Measurements from ENCODE around the gene SH3RF2.
"Not testable (repeated sequence)": the region's sequence is repeated elsewhere in the genome, so short reads cannot be mapped to it uniquely, and the experiment has no call there.

SH3RF2 gene

GRCh38 chr5:145949474-145949873 lies 13.1 kb downstream of the SH3RF2 start:
- H3K4me1 Mint-ChIP-seq (ENCODE audit: low read depth): peaks cover 10% of the 10 kb centered on the region
- H3K9me3 Mint-ChIP-seq (ENCODE audit: low read depth): no peaks in the 10 kb centered on the region
- H3K27ac Mint-ChIP-seq: no peak overlapping the region
- H3K36me3 Mint-ChIP-seq: no peaks in the 10 kb centered on the region
- H3K4me3 Mint-ChIP-seq: no peak overlapping the region
- H3K27me3 Mint-ChIP-seq: peaks cover 5% of the 10 kb centered on the region

- no peak overlapping the region for H3K4me3 Mint-ChIP-seq
- H3K36me3 Mint-ChIP-seq: no peaks in the 10 kb centered on the region
- H3K9me3 Mint-ChIP-seq (ENCODE audit: low read depth): no peaks in the 10 kb centered on the region
- no peak overlapping the region for H3K27ac Mint-ChIP-seq
- peaks cover 5% of the 10 kb centered on the region for H3K4me1 Mint-ChIP-seq (ENCODE audit: low read depth)
- peaks cover 4% of the 10 kb centered on the region for H3K27me3 Mint-ChIP-seq
Measured at GRCh38 chr5:145951071-145951470, 14.7 kb downstream of the SH3RF2 start.

GRCh38 chr5:145953202-145953601 lies 16.8 kb downstream of the SH3RF2 start:
- Mint-ChIP-seq H3K4me3 (no peak overlapping the region), H3K9me3 (ENCODE audit: low read depth) (no peaks in the 10 kb centered on the region), H3K27ac (no peak overlapping the region), H3K36me3 (no peaks in the 10 kb centered on the region), H3K27me3 (peaks cover 4% of the 10 kb centered on the region), H3K4me1 (ENCODE audit: low read depth) (no peaks in the 10 kb centered on the region)

GRCh38 chr5:145954140-145954539 lies 17.8 kb downstream of the SH3RF2 start:
- not testable (repeated sequence) for H3K36me3 Mint-ChIP-seq, H3K27me3 Mint-ChIP-seq, H3K4me3 Mint-ChIP-seq

GRCh38 chr5:145957388-145957787 lies 21.0 kb downstream of the SH3RF2 start:
- Mint-ChIP-seq H3K4me3 (no peak overlapping the region), H3K27me3 (peaks cover 2% of the 10 kb centered on the region), H3K27ac (no peak overlapping the region), H3K36me3 (no peaks in the 10 kb centered on the region), H3K9me3 (ENCODE audit: low read depth) (no peaks in the 10 kb centered on the region), H3K4me1 (ENCODE audit: low read depth) (peaks cover 12% of the 10 kb centered on the region)

More at GRCh38 chr5:145954140-145954539, 17.8 kb downstream of the SH3RF2 start:
- not testable (repeated sequence) for H3K27ac Mint-ChIP-seq; H3K9me3 Mint-ChIP-seq (ENCODE audit: low read depth); H3K4me1 Mint-ChIP-seq (ENCODE audit: low read depth)

- H3K4me1 Mint-ChIP-seq (ENCODE audit: low read depth): peaks cover 12% of the 10 kb centered on the region
- no peak overlapping the region for H3K27ac Mint-ChIP-seq
- H3K9me3 Mint-ChIP-seq (ENCODE audit: low read depth): no peaks in the 10 kb centered on the region
- no peaks in the 10 kb centered on the region for H3K36me3 Mint-ChIP-seq
- peaks cover 1% of the 10 kb centered on the region for H3K27me3 Mint-ChIP-seq
- H3K4me3 Mint-ChIP-seq: no peak overlapping the region
Measured at GRCh38 chr5:145958436-145958835, 22.1 kb downstream of the SH3RF2 start.

GRCh38 chr5:145960166-145960565 lies 23.8 kb downstream of the SH3RF2 start:
- H3K27me3 Mint-ChIP-seq: peaks cover 1% of the 10 kb centered on the region
- H3K27ac Mint-ChIP-seq: no peak overlapping the region

GRCh38 chr5:145960848-145961600 lies 24.6 kb downstream of the SH3RF2 start:
- H3K27me3 Mint-ChIP-seq: peaks cover 1% of the 10 kb centered on the region

More at GRCh38 chr5:145960166-145960565, 23.8 kb downstream of the SH3RF2 start:
- peaks cover 12% of the 10 kb centered on the region for H3K4me1 Mint-ChIP-seq (ENCODE audit: low read depth)
- no peak overlapping the region for H3K4me3 Mint-ChIP-seq
- H3K9me3 Mint-ChIP-seq (ENCODE audit: low read depth): no peaks in the 10 kb centered on the region
- no peaks in the 10 kb centered on the region for H3K36me3 Mint-ChIP-seq

GRCh38 chr5:145962001-145962400 lies 25.6 kb downstream of the SH3RF2 start:
- Mint-ChIP-seq H3K27ac (no peak overlapping the region), H3K27me3 (peaks cover 3% of the 10 kb centered on the region), H3K4me3 (no peak overlapping the region), H3K4me1 (ENCODE audit: low read depth) (peaks cover 12% of the 10 kb centered on the region), H3K9me3 (ENCODE audit: low read depth) (no peaks in the 10 kb centered on the region), H3K36me3 (no peaks in the 10 kb centered on the region)

More at GRCh38 chr5:145960848-145961600, 24.6 kb downstream of the SH3RF2 start:
- Mint-ChIP-seq H3K36me3 (no peaks in the 10 kb centered on the region), H3K4me1 (ENCODE audit: low read depth) (peaks cover 12% of the 10 kb centered on the region), H3K9me3 (ENCODE audit: low read depth) (no peaks in the 10 kb centered on the region), H3K4me3 (no peak overlapping the region), H3K27ac (peak overlapping the region; percentile 41)

- H3K27me3 Mint-ChIP-seq; H3K36me3 Mint-ChIP-seq; H3K4me3 Mint-ChIP-seq; H3K27ac Mint-ChIP-seq; H3K9me3 Mint-ChIP-seq (ENCODE audit: low read depth): not testable (repeated sequence)
- H3K4me1 Mint-ChIP-seq (ENCODE audit: low read depth): peaks cover 12% of the 10 kb centered on the region
Measured at GRCh38 chr5:145964008-145964407, 27.6 kb downstream of the SH3RF2 start.

GRCh38 chr5:145965804-145966203 lies 29.4 kb downstream of the SH3RF2 start:
- Mint-ChIP-seq H3K27ac (no peak overlapping the region), H3K27me3 (peaks cover 4% of the 10 kb centered on the region), H3K4me3 (no peak overlapping the region), H3K4me1 (ENCODE audit: low read depth) (peaks cover 8% of the 10 kb centered on the region), H3K36me3 (no peaks in the 10 kb centered on the region), H3K9me3 (ENCODE audit: low read depth) (no peaks in the 10 kb centered on the region)

GRCh38 chr5:145967296-145967695 lies 30.9 kb downstream of the SH3RF2 start:
- no peak overlapping the region for H3K27ac Mint-ChIP-seq
- peaks cover 4% of the 10 kb centered on the region for H3K27me3 Mint-ChIP-seq
- no peaks in the 10 kb centered on the region for H3K4me1 Mint-ChIP-seq (ENCODE audit: low read depth)
- no peak overlapping the region for H3K4me3 Mint-ChIP-seq
- H3K36me3 Mint-ChIP-seq: no peaks in the 10 kb centered on the region
- no peaks in the 10 kb centered on the region for H3K9me3 Mint-ChIP-seq (ENCODE audit: low read depth)

- H3K27ac Mint-ChIP-seq: no peak overlapping the region
- no peak overlapping the region for H3K4me3 Mint-ChIP-seq
- no peaks in the 10 kb centered on the region for H3K4me1 Mint-ChIP-seq (ENCODE audit: low read depth)
- no peaks in the 10 kb centered on the region for H3K9me3 Mint-ChIP-seq (ENCODE audit: low read depth)
- H3K27me3 Mint-ChIP-seq: peaks cover 5% of the 10 kb centered on the region
- H3K36me3 Mint-ChIP-seq: no peaks in the 10 kb centered on the region
Measured at GRCh38 chr5:145968970-145969713, 32.8 kb downstream of the SH3RF2 start.

- Mint-ChIP-seq H3K9me3 (ENCODE audit: low read depth) (no peaks in the 10 kb centered on the region), H3K27ac (no peak overlapping the region), H3K36me3 (no peaks in the 10 kb centered on the region), H3K4me1 (ENCODE audit: low read depth) (no peaks in the 10 kb centered on the region), H3K27me3 (peaks cover 5% of the 10 kb centered on the region), H3K4me3 (no peak overlapping the region)
Measured at GRCh38 chr5:145969714-145970092, 33.3 kb downstream of the SH3RF2 start.

GRCh38 chr5:145971108-145971507 lies 34.7 kb downstream of the SH3RF2 start:
- no peaks in the 10 kb centered on the region for H3K9me3 Mint-ChIP-seq (ENCODE audit: low read depth)
- H3K36me3 Mint-ChIP-seq: no peaks in the 10 kb centered on the region
- no peak overlapping the region for H3K27ac Mint-ChIP-seq
- no peaks in the 10 kb centered on the region for H3K4me1 Mint-ChIP-seq (ENCODE audit: low read depth)
- peaks cover 5% of the 10 kb centered on the region for H3K27me3 Mint-ChIP-seq
- no peak overlapping the region for H3K4me3 Mint-ChIP-seq
